BJ (cell line): ENCODE measurements around the gene NBEAL1. TPM values are rescaled to one million over a fixed set of nuclear protein-coding genes. Genes with fewer than 3 reads are reported as not detected.
"Not testable (repeated sequence)": the region's sequence is repeated elsewhere in the genome, so short reads cannot be mapped to it uniquely, and the experiment has no call there.

Experiments
- CTCF ChIA-PET: fragments of 350-600 bp; formaldehyde crosslinking; extraction: SDS; loops from one replicate; lab custom pipeline; 2021; ENCODE audit warnings: antibody characterized with exemption, inconsistent platforms; lab: Yijun Ruan, JAX
- POLR2A ChIA-PET: fragments of 300-600 bp; sonication (Branson Sonifier 250); formaldehyde crosslinking; extraction: SDS; loops from one replicate; lab custom pipeline; 2021; ENCODE audit warnings: antibody characterized with exemption; lab: Charles Lee
- DNase-seq: peaks from one replicate; pipeline ENCODE4 v3.0.0-alpha.2; 2011; ENCODE audit warnings: low read depth
- H3K27me3 ChIP-seq: 2 replicates; pipeline ENCODE4 v1.6.0; 2011; ENCODE audit warnings: low read length; ENCODE audit not compliant: control insufficient read depth, insufficient read depth
- H3K36me3 ChIP-seq: 2 replicates; pipeline ENCODE4 v1.5.1; 2011; ENCODE audit warnings: low read length; ENCODE audit not compliant: control insufficient read depth, insufficient read depth
- H3K4me3 ChIP-seq: 2 replicates; pipeline ENCODE4 v1.5.1; 2011; ENCODE audit warnings: low read depth, mild to moderate bottlenecking, control low read depth, low read length
- CTCF ChIP-seq: IDR thresholded peaks from 2 replicates; pipeline ENCODE4 v1.5.1; 2011; ENCODE audit warnings: low read depth, mild to moderate bottlenecking, control low read depth, inconsistent platforms, low read length, moderate library complexity; ENCODE audit not compliant: insufficient read depth
- polyA plus RNA-seq: library from polyadenylated mRNA; depleted of rRNA; stranded (reverse); fragments of >200 nt; gene quantifications from 2 replicates; pipeline ENCODE4 v1.2.3, GENCODE V29; 2011

Gene NBEAL1
- polyA plus RNA-seq, 1 experiment: 5.9 TPM

GRCh38 chr2:203167751-203168150 lies 153.1 kb downstream of the NBEAL1 start:
- TF ChIP-seq CTCF: no peak
- Histone ChIP-seq H3K4me3 (no peak overlapping the region), H3K27me3 (no peaks in the 10 kb centered on the region), H3K36me3 (peaks cover 3% of the 10 kb centered on the region; the same call in 1 of the 2 replicates)
- ChIA-PET CTCF (no interaction called here), POLR2A (no interaction called here)
- DNase-seq: no peak

GRCh38 chr2:203170502-203170901 lies 155.8 kb downstream of the NBEAL1 start:
- ChIA-PET POLR2A (no interaction called here), CTCF (no interaction called here)
- H3K4me3 ChIP-seq: no peak overlapping the region

GRCh38 chr2:203175371-203175770 lies 160.7 kb downstream of the NBEAL1 start:
- DNase-seq: no peak
- no peak for TF ChIP-seq CTCF
- ChIA-PET POLR2A (no interaction called here), CTCF (interaction anchor here (1.3 kb wide), 1 partner anchor 23 kb away, joined by 3 read pairs; no protein-coding TSS in a partner anchor)
- H3K27me3 ChIP-seq: no peaks in the 10 kb centered on the region
- no peak overlapping the region for H3K4me3 ChIP-seq
- H3K36me3 ChIP-seq: peaks cover 3% of the 10 kb centered on the region; the same call in 1 of the 2 replicates

More at GRCh38 chr2:203170502-203170901, 155.8 kb downstream of the NBEAL1 start:
- DNase-seq: no peak
- TF ChIP-seq CTCF: no peak
- peaks cover 3% of the 10 kb centered on the region; the same call in 1 of the 2 replicates for H3K36me3 ChIP-seq
- H3K27me3 ChIP-seq: no peaks in the 10 kb centered on the region

- no peak for DNase-seq
- H3K36me3 ChIP-seq: no peaks in the 10 kb centered on the region
- TF ChIP-seq CTCF: no peak
- H3K4me3 ChIP-seq: no peak overlapping the region
- CTCF ChIA-PET: no interaction called here
- POLR2A ChIA-PET: no interaction called here
- no peaks in the 10 kb centered on the region for H3K27me3 ChIP-seq
Measured at GRCh38 chr2:203177361-203177760, 162.7 kb downstream of the NBEAL1 start.

- no peak for TF ChIP-seq CTCF
- ChIA-PET CTCF (interaction anchor here (0.5 kb wide), 1 partner anchor 160 kb away, joined by 4 read pairs; no protein-coding TSS in a partner anchor), POLR2A (no interaction called here)
- Histone ChIP-seq H3K27me3 (no peaks in the 10 kb centered on the region), H3K4me3 (no peak overlapping the region), H3K36me3 (peaks cover 7% of the 10 kb centered on the region)
- DNase-seq: no peak
Measured at GRCh38 chr2:203185864-203186263, 171.2 kb downstream of the NBEAL1 start.

- H3K4me3 ChIP-seq, POLR2A ChIA-PET, H3K27me3 ChIP-seq, H3K36me3 ChIP-seq, DNase-seq: not testable (repeated sequence)
- CTCF ChIA-PET: interaction anchor here (0.9 kb wide), 1 partner anchor 10 kb away, joined by 3 read pairs; no protein-coding TSS in a partner anchor
Measured at GRCh38 chr2:203190547-203190946, 175.9 kb downstream of the NBEAL1 start.

- H3K27me3 ChIP-seq, DNase-seq, H3K4me3 ChIP-seq, POLR2A ChIA-PET, H3K36me3 ChIP-seq: not testable (repeated sequence)
- CTCF ChIA-PET: interaction anchor here (0.9 kb wide), 1 partner anchor 9 kb away, joined by 3 read pairs; no protein-coding TSS in a partner anchor
Measured at GRCh38 chr2:203191026-203191425, 176.4 kb downstream of the NBEAL1 start.
